Measurements from ENCODE around the gene DUOX2.

Gene DUOX2

DNA sequence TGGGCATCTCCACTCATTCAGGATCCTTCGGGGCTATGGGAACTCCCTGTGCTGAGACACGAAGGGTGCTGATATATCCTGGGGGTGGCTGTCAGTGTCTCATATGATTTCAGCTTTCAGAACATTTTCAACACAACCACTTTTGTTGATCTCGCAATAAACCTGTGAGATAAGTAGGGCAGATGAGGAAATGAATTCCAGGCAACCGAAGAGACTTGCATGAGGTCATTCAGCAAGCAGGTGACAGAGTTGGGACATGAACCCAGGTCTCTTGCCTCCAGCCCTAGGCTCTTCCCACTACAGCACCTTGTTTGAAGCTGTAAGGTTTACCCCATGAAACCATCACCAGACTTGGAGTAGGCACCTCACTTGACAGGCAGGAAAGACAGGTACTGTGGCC, 32.4 kb upstream of the DUOX2 start (continued):
- no peak for TF ChIP-seq ZNF175 (tag by site-specific recombination; IDR thresholded peaks at IDR 0.05)
- TF ChIP-seq ZNF157 (tag by site-specific recombination; IDR thresholded peaks at IDR 0.05) = no peak

DNA sequence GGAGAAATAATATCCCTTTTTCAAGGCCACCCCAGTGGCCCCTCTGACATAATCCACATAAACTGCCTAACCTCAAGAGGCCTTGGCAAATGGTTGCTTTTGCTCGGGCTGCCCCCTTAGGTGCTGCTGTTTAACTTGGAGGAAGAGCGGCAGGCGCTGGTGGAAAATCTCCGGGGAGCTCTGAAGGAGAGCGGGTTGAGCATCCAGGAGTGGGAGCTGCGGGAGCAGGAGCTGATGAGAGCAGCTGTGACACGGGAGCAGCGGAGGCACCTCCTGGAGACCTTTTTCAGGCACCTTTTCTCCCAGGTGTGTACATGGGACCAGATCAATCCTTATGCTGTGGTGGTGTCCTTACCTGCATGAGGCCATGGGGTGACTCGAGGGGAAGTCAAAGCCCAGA, 30.8 kb upstream of the DUOX2 start:
- H3K9me3 ChIP-seq (ENCODE audit: control insufficient read depth, insufficient read depth, low read depth, low read length) = no peaks in the 10 kb centered on the region
- H3K27ac ChIP-seq (ENCODE audit: extremely low read depth, low read depth, low read length) = no peak overlapping the region
- H3K4me1 ChIP-seq (ENCODE audit: control insufficient read depth, insufficient read depth, low read length) = no peaks in the 10 kb centered on the region; the same call in 1 of the 2 replicates
- ChIA-PET POLR2A (interaction anchor here (0.7 kb wide), 1 partner anchor 16 kb away, joined by 4 read pairs; no protein-coding TSS in a partner anchor), CTCF (interaction anchor here (0.8 to 1.0 kb wide), 2 partner anchors 18 to 27 kb away, joined by 3 read pairs; no protein-coding TSS in a partner anchor)
- H3K36me3 ChIP-seq (ENCODE audit: control insufficient read depth in 2 of 2, insufficient read depth in 1 of 2, low read length in 2 of 2) = no peaks in the 10 kb centered on the region
- TF ChIP-seq OSR2 (tag by site-specific recombination; IDR thresholded peaks at IDR 0.05) = no peak
- TF ChIP-seq, protein P1, sequence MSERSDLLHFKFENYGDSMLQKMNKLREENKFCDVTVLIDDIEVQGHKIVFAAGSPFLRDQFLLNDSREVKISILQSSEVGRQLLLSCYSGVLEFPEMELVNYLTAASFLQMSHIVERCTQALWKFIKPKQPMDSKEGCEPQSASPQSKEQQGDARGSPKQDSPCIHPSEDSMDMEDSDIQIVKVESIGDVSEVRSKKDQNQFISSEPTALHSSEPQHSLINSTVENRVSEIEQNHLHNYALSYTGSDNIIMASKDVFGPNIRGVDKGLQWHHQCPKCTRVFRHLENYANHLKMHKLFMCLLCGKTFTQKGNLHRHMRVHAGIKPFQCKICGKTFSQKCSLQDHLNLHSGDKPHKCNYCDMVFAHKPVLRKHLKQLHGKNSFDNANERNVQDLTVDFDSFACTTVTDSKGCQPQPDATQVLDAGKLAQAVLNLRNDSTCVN (tag by site-specific recombination; optimal IDR thresholded peaks at IDR 0.05) = no peak
- no peak for TF ChIP-seq YY2 (tag by site-specific recombination; IDR thresholded peaks at IDR 0.05)
- TF ChIP-seq ZNF157 (tag by site-specific recombination; IDR thresholded peaks at IDR 0.05) = no peak
- no peak for TF ChIP-seq ZNF239 (tag by site-specific recombination; IDR thresholded peaks at IDR 0.05)
- TF ChIP-seq ZNF488 (tag by site-specific recombination; IDR thresholded peaks at IDR 0.05) = no peak
- TF ChIP-seq ZSCAN5A (tag by site-specific recombination; IDR thresholded peaks at IDR 0.05) = no peak
- TF ChIP-seq ZXDB (tag by site-specific recombination; IDR thresholded peaks at IDR 0.05) = no peak
- TF ChIP-seq ZBTB11 (tag by site-specific recombination; conservative IDR thresholded peaks at IDR 0.05; ENCODE audit: low read depth) = no peak
- TF ChIP-seq ZNF148 (tag by site-specific recombination; IDR thresholded peaks at IDR 0.05; ENCODE audit: borderline replicate concordance) = no peak
- H3K4me3 ChIP-seq (ENCODE audit: low read depth, low read length) = no peak overlapping the region

- ChIA-PET POLR2A (no interaction called here), CTCF (no interaction called here)
- H3K4me3 ChIP-seq (ENCODE audit: low read depth, low read length) = no peak overlapping the region
- no peak overlapping the region for H3K27ac ChIP-seq (ENCODE audit: extremely low read depth, low read depth, low read length)
- H3K36me3 ChIP-seq (ENCODE audit: control insufficient read depth in 2 of 2, insufficient read depth in 1 of 2, low read length in 2 of 2) = no peaks in the 10 kb centered on the region
- H3K4me1 ChIP-seq (ENCODE audit: control insufficient read depth, insufficient read depth, low read length) = no peaks in the 10 kb centered on the region; the same call in 1 of the 2 replicates
- no peaks in the 10 kb centered on the region for H3K9me3 ChIP-seq (ENCODE audit: control insufficient read depth, insufficient read depth, low read depth, low read length)
- TF ChIP-seq ZNF488 (tag by site-specific recombination; IDR thresholded peaks at IDR 0.05) (no peak), ZNF830 (tag by site-specific recombination; IDR thresholded peaks at IDR 0.05; ENCODE audit: low read depth) (no peak), ZSCAN23 (tag by site-specific recombination; IDR thresholded peaks at IDR 0.05) (no peak), ZNF416 (tag by site-specific recombination; IDR thresholded peaks at IDR 0.05) (no peak), ZNF202 (tag by site-specific recombination; IDR thresholded peaks at IDR 0.05; ENCODE audit: borderline replicate concordance) (no peak), ZNF155 (tag by site-specific recombination; IDR thresholded peaks at IDR 0.05) (no peak), ZNF571 (tag by site-specific recombination; IDR thresholded peaks at IDR 0.05) (no peak)
Observed at GRCh38 chr15:45143946-45144345, 30.0 kb upstream of the DUOX2 start.

All from HEK293 (cell line).